Peyer's patch (tissue), 4 donors: ENCODE measurements around the gene SPECC1L.

ENCODE experiments used
- POLR2A ChIP-seq, 2 donors: fragments of 450-650 bp; IDR thresholded peaks; one replicate each; pipeline ENCODE4 v1.5.1; 2017; ENCODE audit warnings: antibody characterized with exemption in 2 of 2, mild to moderate bottlenecking in 2 of 2, moderate library complexity in 2 of 2
- TF ChIP-seq, protein P1 (sequence below), 6 experiments: fragments of 450-650 bp in 4 of 6; fragments of 200-600 bp in 2 of 6; sonication (generic) in 1 of 6; IDR thresholded peaks; one replicate each; pipeline ENCODE4 v1.5.1; 2017 to 2019; ENCODE audit warnings: antibody characterized with exemption in 6 of 6, mild to moderate bottlenecking in 3 of 6, moderate library complexity in 1 of 6

DNA sequence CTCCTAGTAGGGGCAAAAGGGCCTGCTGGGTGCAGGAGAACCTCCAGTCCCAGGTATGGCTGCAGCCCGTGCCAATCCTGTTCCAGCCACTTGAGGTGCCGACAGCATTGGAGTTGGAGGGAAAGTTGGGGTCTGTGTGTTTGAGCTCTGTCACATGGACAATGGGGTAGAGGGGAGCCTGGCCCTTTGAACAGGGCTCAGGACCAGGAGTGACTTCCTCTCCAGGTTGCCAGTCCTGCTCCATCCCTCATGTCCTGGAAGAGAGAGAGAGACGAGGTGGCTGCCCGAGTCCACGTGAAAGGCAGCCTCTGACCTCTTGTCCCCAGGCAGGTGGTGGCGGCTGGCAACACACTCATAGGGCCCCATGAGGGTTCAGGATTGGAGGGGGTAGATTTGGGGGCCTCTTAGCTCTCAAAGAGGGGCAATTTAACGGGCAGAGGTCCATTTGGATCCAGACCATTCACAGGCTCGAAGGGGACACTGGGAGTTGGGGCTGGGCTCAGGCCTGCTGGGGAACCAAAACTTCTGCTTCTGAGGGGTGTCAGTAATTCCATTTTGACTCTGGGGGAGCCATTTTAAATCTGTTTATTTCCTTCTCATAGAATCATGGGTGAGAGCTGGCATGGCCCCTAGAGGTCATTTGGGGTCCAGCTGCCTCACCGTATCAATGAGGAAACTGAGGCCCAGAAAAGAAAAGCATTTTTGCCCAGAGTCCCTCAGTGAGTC is 160.8 kb downstream of the SPECC1L start:
- TF ChIP-seq POLR2A (IDR thresholded peaks at IDR 0.05), result no peak
- TF ChIP-seq, protein P1, sequence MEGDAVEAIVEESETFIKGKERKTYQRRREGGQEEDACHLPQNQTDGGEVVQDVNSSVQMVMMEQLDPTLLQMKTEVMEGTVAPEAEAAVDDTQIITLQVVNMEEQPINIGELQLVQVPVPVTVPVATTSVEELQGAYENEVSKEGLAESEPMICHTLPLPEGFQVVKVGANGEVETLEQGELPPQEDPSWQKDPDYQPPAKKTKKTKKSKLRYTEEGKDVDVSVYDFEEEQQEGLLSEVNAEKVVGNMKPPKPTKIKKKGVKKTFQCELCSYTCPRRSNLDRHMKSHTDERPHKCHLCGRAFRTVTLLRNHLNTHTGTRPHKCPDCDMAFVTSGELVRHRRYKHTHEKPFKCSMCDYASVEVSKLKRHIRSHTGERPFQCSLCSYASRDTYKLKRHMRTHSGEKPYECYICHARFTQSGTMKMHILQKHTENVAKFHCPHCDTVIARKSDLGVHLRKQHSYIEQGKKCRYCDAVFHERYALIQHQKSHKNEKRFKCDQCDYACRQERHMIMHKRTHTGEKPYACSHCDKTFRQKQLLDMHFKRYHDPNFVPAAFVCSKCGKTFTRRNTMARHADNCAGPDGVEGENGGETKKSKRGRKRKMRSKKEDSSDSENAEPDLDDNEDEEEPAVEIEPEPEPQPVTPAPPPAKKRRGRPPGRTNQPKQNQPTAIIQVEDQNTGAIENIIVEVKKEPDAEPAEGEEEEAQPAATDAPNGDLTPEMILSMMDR (IDR thresholded peaks at IDR 0.05), result no peak
